ENCODE measurements around the gene POTEF. TPM values are rescaled to one million over a fixed set of nuclear protein-coding genes. Genes with fewer than 3 reads are reported as not detected.
"Not testable (repeated sequence)": the region's sequence is repeated elsewhere in the genome, so short reads cannot be mapped to it uniquely, and the experiment has no call there.

The POTEF gene
- total RNA-seq, 1 experiment from 2014 or later, result 10.5 TPM

DNA sequence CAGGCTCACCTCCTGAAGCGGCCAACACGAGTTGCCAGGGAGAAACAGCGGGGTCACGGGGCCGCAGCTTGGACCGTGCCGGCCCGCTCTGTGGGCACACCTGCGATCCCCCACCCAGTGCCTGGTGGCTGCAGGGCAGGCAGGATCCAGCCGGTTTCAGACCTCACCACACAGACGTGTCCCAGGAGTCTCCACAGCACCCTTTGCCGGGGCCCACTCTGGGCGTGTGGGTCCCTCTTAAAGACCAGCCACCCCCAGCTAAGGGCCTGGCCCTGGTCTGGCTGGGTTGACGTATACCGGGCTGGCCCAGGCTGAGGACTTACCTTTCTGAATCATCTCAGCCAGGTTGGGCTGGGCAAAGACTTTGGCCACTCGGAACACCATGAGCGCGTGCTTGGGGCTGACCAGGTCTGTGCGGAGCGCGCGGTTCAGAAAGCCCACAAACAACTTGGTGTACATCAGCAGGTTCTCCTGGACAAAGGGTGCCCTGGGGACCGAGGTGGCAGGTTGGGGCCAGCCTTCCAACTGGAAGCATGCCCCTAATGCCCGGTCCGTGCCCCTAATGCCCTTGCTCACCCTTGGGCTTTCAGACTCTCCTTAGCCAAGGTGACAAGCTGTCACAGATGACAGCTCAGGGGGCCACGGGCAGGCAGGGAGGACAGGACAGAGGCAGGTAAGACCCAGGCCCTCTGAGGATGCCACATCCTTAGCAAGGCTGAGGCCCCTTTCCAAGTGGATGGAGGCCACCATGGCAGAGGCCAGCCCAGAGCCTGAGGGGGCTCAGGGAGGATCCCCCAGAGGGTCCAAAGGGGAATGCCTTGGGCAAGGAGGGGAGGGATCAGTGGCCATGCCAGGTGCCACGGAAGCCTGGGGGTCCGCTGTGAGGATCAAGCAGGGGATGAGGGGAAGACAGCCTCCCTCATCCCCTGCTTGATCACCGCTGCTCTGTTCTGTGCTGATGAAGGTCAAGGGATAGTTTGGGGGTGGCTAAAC is 26.0 kb upstream of the POTEF start:
- WGBS (ENCODE audit: extremely low coverage, insufficient read length, low lambda C conversion rate), result no CpG with 5 or more reads among the region's 29 CpGs

DNA sequence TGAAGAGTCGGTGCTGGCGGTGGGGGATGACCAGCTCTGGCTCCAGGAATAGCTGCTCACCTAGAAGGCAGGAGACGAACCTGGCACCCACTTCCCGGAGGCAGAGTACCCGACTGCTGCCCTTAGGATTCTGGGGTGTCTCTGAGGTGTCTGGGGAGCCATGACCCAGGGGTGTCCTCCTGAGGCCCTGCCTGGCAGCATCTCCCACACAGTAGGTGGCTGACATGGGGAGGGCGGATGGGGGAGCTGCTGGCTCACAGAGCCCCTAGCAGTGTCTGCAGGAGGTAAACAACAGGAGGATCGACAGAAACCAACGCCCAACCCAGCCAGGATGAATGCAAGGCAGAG is 25.4 kb upstream of the POTEF start:
- H3K9ac ChIP-seq (ENCODE audit: extremely low read depth, insufficient read length, low read length); H3K4ac ChIP-seq (ENCODE audit: low read depth, low read length); H3K14ac ChIP-seq (ENCODE audit: insufficient read depth, low read length); DNase-seq; H3K4me1 ChIP-seq (ENCODE audit: insufficient read depth, low read length); H3K27ac ChIP-seq (ENCODE audit: insufficient read length, low read depth, low read length); H3K9me3 Mint-ChIP-seq; H2AFZ ChIP-seq (ENCODE audit: low read length); H3K79me1 ChIP-seq (ENCODE audit: insufficient read depth, low read depth, low read length, poor library complexity, severe bottlenecking); H3K18ac ChIP-seq (ENCODE audit: insufficient read length, low read depth, low read length); H3K27me3 ChIP-seq (ENCODE audit: insufficient read depth, low read length); H3K4me3 Mint-ChIP-seq; H2AK5ac ChIP-seq (ENCODE audit: insufficient read length, low read length); H3K4me1 Mint-ChIP-seq; H2BK120ac ChIP-seq (ENCODE audit: low read depth, low read length, poor library complexity, severe bottlenecking); H2BK5ac ChIP-seq (ENCODE audit: insufficient read length, low read length); H2BK20ac ChIP-seq (ENCODE audit: low read depth, low read length, poor library complexity, severe bottlenecking); H3K23ac ChIP-seq (ENCODE audit: insufficient read length, low read depth, low read length); H3K23me2 ChIP-seq (ENCODE audit: insufficient read length, low read depth, low read length, poor library complexity, severe bottlenecking); H3K4me2 ChIP-seq (ENCODE audit: insufficient read depth, insufficient read length, low read length); H2BK15ac ChIP-seq (ENCODE audit: low read depth, low read length); H3K56ac ChIP-seq (ENCODE audit: insufficient read length, low read depth, low read length); H4K91ac ChIP-seq (ENCODE audit: insufficient read length, low read depth, low read length); H4K8ac ChIP-seq (replicated peaks; ENCODE audit: insufficient read length, low read depth, low read length); H3K27me3 Mint-ChIP-seq (ENCODE audit: low read depth); H3K79me2 ChIP-seq (ENCODE audit: insufficient read depth, low read length); H4K5ac ChIP-seq (ENCODE audit: insufficient read length, low read depth, low read length); H3K9me3 ChIP-seq (ENCODE audit: control insufficient read depth, low read depth, low read length); H4K20me1 ChIP-seq (ENCODE audit: control insufficient read depth, insufficient read depth, insufficient read length); H2BK12ac ChIP-seq (ENCODE audit: insufficient read length, low read depth, low read length); H3T11ph ChIP-seq (ENCODE audit: low read length): not testable (repeated sequence)
- peak overlapping the region in 1 of 3 experiments; percentile 40; a peak in 1 of 7 replicates for H3K27ac Mint-ChIP-seq
- no CpG with 5 or more reads among the region's 8 CpGs for WGBS (ENCODE audit: extremely low coverage, insufficient read length, low lambda C conversion rate)
- H3K36me3 Mint-ChIP-seq (ENCODE audit: insufficient read depth in 1 of 3, low read depth in 3 of 3), result peaks cover 7 to 52% (median 35%) of the 10 kb centered on the region in 3 experiments; a peak in 6 of 7 replicates

More for the DNA sequence above, 26.0 kb upstream of the POTEF start:
- Histone ChIP-seq H2BK120ac (ENCODE audit: low read depth, low read length, poor library complexity, severe bottlenecking) (no peak overlapping the region), H3K4ac (ENCODE audit: low read depth, low read length) (no peak overlapping the region), H2AFZ (ENCODE audit: low read length) (no peak overlapping the region), H2BK20ac (ENCODE audit: low read depth, low read length, poor library complexity, severe bottlenecking) (no peak overlapping the region), H2BK5ac (ENCODE audit: insufficient read length, low read length) (no peak overlapping the region), H3K4me1 (ENCODE audit: insufficient read depth, low read length) (no peaks in the 10 kb centered on the region), H4K20me1 (ENCODE audit: control insufficient read depth, insufficient read depth, insufficient read length) (no peaks in the 10 kb centered on the region), H3K9ac (ENCODE audit: extremely low read depth, insufficient read length, low read length) (no peak overlapping the region), H2AK5ac (ENCODE audit: insufficient read length, low read length) (no peak overlapping the region), H3K27ac (ENCODE audit: insufficient read length, low read depth, low read length) (no peak overlapping the region), H3K4me2 (ENCODE audit: insufficient read depth, insufficient read length, low read length) (no peak overlapping the region), H3K14ac (ENCODE audit: insufficient read depth, low read length) (no peak overlapping the region), H3T11ph (ENCODE audit: low read length) (no peak overlapping the region), H3K79me1 (ENCODE audit: insufficient read depth, low read depth, low read length, poor library complexity, severe bottlenecking) (no peaks in the 10 kb centered on the region), H4K91ac (ENCODE audit: insufficient read length, low read depth, low read length) (peak overlapping the region; percentile 19), H3K23ac (ENCODE audit: insufficient read length, low read depth, low read length) (no peak overlapping the region), H2BK15ac (ENCODE audit: low read depth, low read length) (no peak overlapping the region), H3K56ac (ENCODE audit: insufficient read length, low read depth, low read length) (no peak overlapping the region), H3K18ac (ENCODE audit: insufficient read length, low read depth, low read length) (no peak overlapping the region), H3K79me2 (ENCODE audit: insufficient read depth, low read length) (no peaks in the 10 kb centered on the region), H2BK12ac (ENCODE audit: insufficient read length, low read depth, low read length) (no peak overlapping the region), H3K9me3 (ENCODE audit: control insufficient read depth, low read depth, low read length) (no peaks in the 10 kb centered on the region), H3K27me3 (ENCODE audit: insufficient read depth, low read length) (no peaks in the 10 kb centered on the region), H3K23me2 (ENCODE audit: insufficient read length, low read depth, low read length, poor library complexity, severe bottlenecking) (no peaks in the 10 kb centered on the region), H4K5ac (ENCODE audit: insufficient read length, low read depth, low read length) (no peak overlapping the region), H4K8ac (replicated peaks; ENCODE audit: insufficient read length, low read depth, low read length) (no peak overlapping the region)
- no peak for DNase-seq
- Mint-ChIP-seq H3K9me3 (no peaks in the 10 kb centered on the region), H3K36me3 (ENCODE audit: insufficient read depth in 1 of 3, low read depth in 3 of 3) (peaks cover 7 to 57% (median 36%) of the 10 kb centered on the region in 3 experiments; a peak in 6 of 7 replicates), H3K4me1 (peaks cover 0 to 4% of the 10 kb centered on the region in 2 experiments; a peak in 2 of 4 replicates), H3K4me3 (no peak overlapping the region), H3K27me3 (ENCODE audit: low read depth) (no peaks in the 10 kb centered on the region; the same call in 1 of the 2 replicates), H3K27ac (no peak overlapping the region; a peak in 1 of 7 replicates)
- TF ChIP-seq CTCF (conservative IDR thresholded peaks at IDR 0.05), result no peak

All from H9 (cell line).